Measurements from ENCODE around the gene CCDC167. TPM values are rescaled to one million over a fixed set of nuclear protein-coding genes. Genes with fewer than 3 reads are reported as not detected.
A peak's percentile ranks its signal among the peaks of the same experiment; 100 is the strongest.

Gene CCDC167
- total RNA-seq, 1 donor from 2014 or later, result 10.4 TPM

DNA sequence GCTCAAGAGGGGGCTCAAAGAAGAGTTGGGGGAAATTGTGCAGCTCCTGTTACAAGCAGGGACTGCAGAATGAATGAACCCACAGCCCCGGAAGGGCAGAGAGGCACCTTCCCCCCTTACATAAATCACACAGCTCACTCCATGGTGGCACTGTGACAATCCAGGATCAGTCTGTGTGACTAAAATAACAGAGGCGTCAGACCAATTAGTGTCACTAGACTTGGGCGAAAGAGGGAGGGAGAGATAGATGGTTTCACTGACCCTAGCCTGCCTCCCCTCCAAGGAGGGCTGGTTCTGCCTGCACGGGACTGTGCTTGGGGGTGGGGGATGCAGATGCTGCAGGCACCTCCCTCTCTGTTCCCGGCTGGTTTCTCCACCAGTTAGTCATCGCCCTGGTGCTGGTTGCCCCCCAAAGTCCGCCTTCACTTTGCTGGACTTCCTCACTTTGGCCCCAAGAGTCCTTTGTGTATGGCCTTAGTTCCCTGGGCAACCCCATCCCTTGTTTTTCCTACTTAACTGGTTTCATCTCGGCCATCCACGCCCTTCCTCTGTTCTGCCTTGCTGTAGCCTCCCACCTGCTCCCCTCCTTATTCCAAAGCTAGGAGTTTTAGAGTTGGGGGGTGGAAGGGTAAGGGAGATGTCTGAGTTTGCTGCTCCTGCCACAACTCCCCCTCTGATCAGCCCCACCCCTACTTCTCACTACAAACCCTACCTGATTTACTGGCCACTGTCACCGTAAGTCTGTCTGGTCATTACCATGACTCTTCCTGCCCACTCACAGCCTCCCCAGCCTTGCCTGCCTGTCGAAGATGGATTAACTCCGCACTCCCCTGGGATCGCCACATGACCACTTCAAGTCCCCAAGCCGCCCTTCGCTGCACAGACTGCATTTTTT is 17.7 kb downstream of the CCDC167 start:
- ATAC-seq (no peak), DNase-seq (ENCODE audit: low spot score) (peak; percentile 50)
- intact Hi-C loops (cut with DNase I), result loop anchor here (10.0 kb wide), 2 partner anchors 83 to 213 kb away; partner anchors contain the start of gene MDGA1

DNA sequence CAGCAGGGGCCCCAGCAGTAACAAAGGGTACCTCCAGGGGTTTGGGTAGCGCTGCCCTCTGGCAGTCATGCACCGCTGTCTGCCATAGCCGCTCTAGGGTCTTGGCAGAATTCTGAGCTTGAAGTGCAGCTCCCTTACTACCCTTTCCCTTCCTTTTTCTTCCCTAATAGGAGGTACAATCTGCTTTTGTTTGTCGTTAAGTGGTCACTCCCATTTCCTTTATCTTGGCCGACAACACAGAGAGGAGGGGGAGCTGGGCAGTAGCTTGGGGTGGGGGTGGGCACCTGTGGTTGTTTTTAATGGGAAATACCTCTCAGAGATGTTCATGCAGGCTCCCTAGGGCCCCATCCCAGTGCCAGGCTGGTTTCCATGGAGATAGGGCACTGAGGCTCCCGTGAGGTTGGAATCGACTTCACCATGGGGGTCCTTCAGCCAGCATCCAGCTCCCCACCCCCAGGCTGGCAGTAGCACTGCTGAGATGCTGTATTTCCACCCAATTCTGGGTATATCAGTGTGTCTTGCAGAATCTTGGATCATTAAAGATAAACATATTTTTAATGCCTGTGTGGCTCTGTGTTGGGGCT is 18.6 kb downstream of the CCDC167 start:
- DNase-seq (ENCODE audit: low spot score) (no peak), ATAC-seq (no peak)
- intact Hi-C loops (cut with DNase I), result loop anchor here (10.0 kb wide), 2 partner anchors 84 to 214 kb away; partner anchors contain the start of gene MDGA1

DNA sequence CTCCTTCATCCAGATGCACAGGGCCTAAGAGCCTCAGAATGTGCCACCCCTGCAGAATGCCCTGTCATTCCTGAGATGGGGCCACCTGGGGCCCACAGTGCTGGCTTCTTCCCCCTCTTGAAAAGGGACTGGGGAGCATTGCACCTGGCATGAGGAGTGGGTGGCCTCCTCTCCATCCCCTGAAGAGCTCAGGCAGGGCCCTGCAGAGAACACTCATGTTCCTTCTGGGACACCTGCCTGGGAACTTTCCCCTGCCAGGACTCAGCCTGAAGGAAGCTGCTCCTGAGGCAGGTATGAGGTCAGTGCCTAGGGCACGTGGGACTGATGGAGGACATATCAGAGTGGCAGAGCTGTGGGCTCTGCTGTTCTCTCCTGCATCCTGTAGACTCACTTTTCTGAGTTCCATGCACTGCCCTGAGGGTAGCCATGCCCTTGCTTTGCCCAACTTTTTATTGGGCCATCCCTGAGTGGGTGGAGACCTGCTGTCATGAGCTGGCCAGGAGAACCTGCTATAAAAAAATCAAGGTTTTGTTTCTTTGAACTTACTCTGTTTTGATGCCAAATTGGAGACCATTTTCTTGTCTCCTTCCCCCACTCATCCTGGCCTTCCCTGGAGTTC is 19.5 kb downstream of the CCDC167 start:
- ATAC-seq (no peak), DNase-seq (ENCODE audit: low spot score) (no peak)
- intact Hi-C loops (cut with DNase I), result loop anchor here (10.0 kb wide), 2 partner anchors 85 to 215 kb away; partner anchors contain the start of gene MDGA1

DNA sequence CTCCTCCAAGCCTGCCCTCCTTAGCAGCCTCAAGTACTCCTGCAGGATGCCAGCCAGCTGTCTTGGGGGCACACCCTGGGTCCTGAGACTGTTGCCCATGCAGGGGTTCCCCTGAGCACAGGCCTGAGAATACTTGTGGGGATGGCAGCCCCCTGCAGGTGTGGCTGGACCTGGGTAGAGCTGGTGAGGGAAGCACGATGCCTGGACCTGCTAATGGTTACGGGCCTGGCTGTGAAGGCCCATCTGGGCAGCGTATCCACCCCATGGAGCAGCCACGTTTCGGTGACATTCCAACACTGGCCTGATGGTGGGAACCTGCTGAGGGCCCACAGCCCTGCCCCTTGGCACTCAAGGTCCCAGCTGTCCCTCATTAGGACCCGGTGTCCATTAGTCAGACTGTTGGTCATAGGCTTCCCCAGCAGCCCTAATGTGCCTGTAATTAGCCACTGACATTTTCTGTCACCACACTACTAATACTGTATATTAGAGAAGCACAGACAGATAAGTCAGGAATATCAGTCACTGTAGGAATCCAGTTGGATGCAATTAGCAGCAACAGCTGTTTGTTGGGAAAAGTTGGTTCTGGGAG is 20.3 kb downstream of the CCDC167 start:
- intact Hi-C loops (cut with DNase I), result no loop called here
- ATAC-seq (no peak), DNase-seq (ENCODE audit: low spot score) (peak; percentile 39)

DNA sequence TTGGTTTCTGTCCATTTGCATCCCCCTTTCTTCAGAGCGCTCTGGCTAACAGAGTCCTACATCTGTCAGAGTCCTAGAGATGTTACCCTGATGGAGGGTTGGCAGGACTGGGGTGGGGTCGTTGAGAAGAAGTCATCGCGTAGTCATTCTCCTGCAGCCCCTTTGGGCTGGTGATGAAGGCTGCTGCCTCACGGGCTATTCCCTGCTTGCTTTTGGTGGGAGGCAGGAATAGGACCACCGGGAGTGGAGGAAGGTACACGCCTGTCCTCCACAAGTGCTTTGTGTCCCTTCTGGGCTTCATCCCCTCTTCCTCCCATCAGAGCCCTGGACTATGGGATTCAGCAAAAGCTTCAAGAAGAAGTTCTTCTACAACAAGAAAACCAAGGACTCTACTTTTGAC is 20.9 kb downstream of the CCDC167 start:
- intact Hi-C loops (cut with DNase I), result no loop called here
- DNase-seq (ENCODE audit: low spot score) (no peak), ATAC-seq (no peak)

DNA sequence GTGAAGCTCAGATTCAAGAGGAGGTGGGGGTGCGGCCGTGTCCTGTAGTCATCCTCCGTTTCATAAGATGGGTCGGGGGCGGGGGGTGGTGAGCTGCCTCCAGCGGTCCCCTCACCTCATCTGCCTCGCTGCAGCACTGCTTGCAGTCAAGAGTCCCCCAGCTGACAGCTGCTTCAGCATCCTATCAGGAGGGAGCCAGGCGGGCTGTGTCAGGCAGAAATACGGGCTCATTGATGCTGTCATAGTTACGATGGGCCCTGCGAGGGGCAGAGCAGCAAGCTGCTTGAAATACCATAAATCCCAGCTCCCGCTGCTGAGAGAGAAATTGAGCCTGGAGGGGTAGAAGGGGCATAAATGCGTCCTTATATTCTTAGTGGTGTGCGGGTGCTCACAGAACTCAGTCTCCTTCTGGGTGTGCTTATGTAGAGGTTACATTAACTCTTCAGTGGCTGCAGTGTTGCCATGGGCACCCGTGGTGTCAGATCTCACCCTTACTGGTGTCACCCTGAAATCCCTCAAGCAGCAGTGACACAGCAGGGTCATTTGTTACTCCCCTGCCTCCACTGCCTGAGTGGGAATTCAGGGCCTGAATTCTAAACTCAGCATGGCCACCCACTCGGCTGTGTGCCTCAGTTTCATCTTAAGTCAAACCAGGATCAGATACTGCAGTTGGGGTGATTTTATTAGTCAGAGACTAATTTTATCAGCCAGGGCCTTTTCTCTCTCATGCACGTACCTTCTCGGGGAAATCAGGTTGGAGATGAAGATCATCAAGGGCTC is 21.8 kb downstream of the CCDC167 start:
- intact Hi-C loops (cut with DNase I), result no loop called here
- no peak for ATAC-seq
- peak; percentile 42 for DNase-seq (ENCODE audit: low spot score)

DNA sequence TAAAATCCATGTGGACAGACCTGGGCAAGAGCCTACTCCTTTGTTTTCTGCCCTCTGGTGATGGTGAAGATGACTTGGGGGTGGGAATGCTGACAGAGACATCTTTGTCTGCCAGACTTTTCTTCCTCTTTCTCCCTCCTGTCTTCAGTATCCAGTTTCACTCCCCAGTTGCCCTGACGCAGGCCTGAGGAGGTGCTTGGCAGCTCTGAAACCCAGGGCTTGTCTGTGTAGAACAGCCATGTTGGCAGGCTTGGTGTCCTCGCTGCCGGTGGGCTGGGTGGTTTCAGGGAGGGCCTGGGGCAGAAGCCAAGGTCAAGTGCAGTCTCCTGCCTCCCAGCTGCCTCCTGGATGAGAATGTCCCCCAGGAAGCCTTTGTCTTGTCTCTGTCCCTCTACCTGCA is 22.5 kb downstream of the CCDC167 start:
- intact Hi-C loops (cut with DNase I), result no loop called here
- ATAC-seq (peak; percentile 67), DNase-seq (ENCODE audit: low spot score) (no peak)

DNA sequence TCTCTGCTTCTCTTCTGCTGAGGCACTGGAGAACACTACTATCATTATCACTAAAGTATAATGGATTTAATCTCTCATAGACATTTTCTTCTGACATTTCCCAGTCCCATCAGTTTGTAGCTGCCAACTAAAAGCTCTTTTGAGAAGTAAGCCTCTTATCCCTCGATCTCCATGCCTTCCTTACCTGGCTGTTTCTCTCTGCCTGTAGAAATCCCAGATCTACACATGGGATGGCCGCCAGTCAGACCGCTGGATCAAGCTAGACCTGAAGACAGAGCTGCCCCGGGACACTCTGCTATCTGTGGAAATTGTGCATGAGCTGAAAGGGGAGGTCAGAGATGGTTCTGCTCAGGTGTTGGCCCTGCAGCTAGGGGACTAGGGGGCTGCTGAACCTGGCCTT is 25.4 kb downstream of the CCDC167 start:
- ATAC-seq (no peak), DNase-seq (ENCODE audit: low spot score) (no peak)
- intact Hi-C loops (cut with DNase I), result no loop called here

DNA sequence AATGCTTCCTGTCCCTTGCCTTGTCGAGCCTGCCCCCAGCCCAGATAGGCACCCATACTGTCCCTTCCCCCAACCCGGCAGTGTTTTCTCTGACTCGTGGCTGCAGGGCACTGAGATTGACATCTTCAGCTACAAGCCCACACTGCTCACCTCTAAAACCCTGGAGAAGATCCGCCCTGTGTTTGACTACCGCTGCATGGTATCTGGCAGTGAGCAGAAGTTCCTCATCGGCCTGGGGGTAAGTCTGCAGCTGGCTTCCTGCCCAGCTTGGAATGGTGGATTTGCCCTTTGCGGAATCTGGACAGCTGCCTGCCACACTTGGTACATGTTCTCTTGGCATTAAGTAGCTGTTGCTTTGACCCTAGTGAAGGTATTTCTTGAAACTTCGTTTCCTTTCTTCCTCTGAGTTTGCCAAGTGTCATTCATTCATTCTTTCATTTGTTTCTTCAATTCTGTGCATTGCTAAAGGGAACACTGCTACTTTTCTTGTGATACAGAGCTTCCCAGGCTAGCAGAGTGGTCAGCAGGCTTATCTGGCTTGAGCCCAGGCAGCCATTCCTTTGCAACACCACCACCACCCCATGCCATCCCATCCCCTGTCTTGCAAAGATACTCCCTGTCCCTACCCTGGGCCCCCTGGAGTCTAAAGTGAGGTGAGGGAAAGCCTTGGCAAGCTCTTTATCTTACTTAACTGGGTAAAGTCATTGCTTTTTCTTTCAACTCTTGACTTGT is 26.2 kb downstream of the CCDC167 start:
- no peak for ATAC-seq
- intact Hi-C loops (cut with DNase I), result no loop called here
- DNase-seq (ENCODE audit: low spot score), result no peak

DNA sequence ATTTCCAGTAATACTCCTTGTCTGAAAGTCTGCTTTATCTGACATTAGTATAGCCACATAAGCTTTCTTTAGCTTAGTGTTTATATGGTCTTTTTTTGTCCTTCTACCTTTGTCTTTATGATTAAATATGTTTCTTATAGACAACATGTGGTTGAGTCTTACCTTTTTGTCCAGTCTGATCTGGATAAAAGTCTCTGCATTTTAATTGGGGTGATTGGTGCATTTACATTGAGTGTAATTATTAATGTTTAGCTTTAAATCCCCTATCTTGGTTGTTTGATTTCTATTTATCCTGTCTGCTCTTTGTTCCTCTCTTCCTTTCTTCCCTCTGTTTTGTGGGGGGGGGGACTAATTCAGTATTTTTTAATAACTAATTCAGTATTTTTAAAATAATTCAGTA is 32.0 kb downstream of the CCDC167 start:
- no peak for DNase-seq (ENCODE audit: low spot score)
- ATAC-seq, result no peak
- intact Hi-C loops (cut with DNase I), result no loop called here

DNA sequence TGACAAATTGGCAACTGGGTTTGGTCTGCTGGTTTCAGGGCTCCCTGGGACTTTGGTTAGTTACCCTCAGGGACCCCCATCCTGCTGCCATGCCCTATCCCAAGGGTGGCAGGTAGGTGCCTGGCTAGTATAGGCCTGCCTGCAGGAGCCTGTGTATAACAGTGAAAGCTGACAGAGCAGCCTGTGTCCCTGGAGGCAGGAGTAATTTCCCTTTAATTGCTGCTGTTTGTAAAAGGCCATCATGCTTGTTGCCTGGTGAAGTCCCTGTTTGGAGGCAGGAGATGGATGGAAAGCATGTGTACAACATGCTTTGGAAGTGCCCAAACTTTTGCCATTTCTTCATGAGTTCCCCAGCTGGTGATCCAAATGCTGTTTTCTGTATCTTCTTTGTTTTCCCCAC is 36.6 kb downstream of the CCDC167 start:
- no peak for DNase-seq (ENCODE audit: low spot score)
- intact Hi-C loops (cut with DNase I), result no loop called here
- ATAC-seq, result no peak

DNA sequence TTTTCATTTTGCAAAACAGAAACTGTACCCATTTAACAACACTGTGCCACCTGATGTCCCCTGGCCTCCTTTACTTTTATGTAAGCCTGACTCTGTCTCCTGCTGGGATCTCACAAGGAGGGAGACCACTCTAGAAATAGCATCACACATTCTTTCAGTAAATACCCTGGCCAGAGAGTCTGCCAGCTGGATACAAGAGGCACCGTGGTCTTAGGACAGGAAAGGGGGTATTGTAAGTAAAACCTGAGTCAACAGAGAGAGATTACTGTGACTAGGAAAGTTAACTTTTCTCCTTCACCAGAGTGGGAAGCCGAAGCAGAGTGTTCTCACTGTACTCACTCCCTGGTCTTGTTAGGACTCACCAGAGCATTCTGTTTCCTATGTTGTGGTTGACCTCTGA is 38.9 kb downstream of the CCDC167 start:
- ATAC-seq (no peak), DNase-seq (ENCODE audit: low spot score) (no peak)
- intact Hi-C loops (cut with DNase I), result no loop called here

DNA sequence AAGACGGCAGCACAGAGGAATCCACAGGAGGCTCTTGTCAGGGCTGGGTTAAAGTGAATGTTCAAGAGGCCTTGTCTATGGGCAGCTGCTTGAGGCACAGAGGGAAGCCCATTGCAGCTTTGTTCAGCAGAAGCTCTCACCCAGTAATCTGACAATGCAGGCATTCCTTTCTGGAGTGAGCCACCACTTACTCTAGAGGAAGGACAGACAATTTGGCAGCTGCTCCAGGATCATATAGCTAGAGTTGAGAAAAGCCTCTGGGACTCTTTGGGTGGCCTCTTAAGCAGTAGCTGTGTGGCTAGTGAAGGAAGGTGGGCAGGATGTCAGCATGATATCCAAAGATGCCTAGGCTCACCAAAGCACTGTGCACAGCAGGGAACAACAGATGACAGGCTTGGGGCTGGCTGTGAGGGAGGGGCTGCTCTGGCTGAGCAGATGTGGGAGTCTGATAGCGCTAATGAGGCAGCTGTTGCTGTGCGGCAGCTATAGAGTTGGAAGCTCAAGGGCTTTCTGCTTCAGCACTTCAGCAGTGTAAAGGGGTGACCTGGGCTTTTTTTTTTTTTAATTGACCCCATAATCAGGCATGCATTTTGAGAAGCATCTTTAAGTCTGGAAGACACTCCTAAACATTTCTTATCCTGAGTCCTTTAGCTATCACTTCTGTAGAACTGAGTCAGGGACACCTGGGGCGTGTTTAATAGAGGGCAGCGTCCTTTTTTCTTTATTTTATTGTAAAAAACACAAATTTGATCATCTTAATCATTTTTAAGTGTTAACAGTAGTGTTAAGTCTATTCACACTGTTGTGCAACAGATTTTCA is 39.5 kb downstream of the CCDC167 start:
- intact Hi-C loops (cut with DNase I), result no loop called here
- ATAC-seq (no peak), DNase-seq (ENCODE audit: low spot score) (no peak)

DNA sequence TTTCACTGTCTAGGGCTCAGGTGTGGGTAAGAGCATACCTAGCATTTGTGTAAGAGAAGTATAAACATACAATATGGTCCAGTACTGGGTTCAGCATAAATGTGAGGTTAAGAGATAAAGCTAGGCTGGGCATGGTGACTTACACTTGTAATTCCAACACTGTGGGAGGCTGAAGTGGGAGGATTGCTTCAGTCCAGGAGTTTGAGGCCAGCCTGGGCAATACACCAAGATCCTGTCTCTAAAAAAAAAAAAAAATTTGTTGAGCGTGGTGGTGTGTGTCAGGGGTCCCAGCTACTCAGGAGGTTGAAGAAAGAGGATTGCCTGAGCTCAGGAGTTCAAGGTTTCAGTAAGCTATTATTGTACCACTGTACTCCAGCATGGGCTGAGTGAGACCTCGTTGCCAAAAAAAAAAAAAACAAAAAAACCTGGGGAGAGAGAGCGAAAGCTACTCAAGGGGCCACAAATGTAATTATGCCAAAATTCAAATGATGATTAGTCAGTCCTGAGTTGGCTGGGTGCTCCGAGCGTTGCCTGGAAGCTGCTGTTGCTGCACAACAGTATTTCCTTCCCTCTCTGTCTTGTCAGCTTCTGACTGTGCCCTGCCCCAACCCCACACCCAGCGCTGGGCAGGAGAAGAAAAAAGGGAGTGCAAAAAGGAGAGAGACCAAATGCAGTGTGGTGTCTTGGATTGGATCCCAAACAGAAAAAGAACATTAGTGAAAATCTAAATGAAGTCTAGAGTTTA is 42.7 kb downstream of the CCDC167 start:
- ATAC-seq (no peak), DNase-seq (ENCODE audit: low spot score) (no peak)
- intact Hi-C loops (cut with DNase I), result no loop called here

DNA sequence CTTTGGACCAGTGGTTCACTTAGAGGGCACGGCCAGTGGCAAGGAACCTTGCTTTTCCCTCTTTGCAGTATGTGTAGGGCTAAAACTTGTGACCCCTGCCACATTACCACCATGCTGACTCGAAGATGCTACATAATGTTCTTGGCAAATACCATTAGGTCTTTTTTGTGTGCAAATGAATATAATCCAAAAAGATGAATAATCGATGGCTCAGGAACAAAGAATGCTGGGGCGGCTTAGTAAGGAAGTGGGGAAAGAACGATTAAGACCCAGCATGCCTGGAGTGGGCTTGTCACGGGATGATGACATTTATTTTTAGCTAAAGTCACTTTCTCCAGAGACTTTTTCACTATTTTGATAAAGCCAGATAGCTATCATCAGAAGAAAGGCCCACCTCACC is 43.6 kb downstream of the CCDC167 start:
- no peak for ATAC-seq
- no peak for DNase-seq (ENCODE audit: low spot score)
- intact Hi-C loops (cut with DNase I), result no loop called here

DNA sequence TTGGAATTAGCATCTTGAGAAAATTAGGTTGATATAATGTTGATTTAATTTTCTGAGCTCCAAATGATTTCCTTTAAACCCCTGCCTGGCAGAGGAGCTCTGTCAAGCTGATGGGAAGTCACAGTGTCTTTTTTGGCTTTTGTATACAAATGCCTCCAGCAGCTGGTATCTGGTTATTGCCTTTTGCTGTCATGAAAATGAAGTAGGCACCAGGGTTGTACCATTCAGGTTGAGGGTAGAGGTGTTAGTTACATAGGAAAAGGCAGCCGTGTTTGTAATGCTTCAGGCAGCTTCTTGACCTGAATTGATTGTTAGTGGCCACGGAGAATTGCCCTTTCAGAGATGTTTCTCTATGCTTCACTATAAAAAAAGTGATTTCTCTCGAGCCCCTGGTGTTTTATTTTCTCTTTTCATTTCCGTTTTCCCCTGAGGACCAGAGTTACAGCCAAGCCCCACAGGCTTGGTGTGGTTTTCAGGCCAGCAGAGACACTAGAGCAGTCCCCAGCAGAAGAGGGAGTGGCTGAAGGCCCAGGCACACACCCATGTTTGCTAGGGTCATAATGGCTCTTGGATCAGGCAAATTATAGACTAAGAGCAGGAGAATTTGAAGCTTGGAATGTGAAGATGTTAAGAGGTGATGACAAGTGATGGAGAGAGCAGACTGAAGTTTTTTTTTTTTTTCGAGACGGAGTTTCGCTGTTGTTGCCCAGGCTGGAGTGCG is 45.1 kb downstream of the CCDC167 start:
- ATAC-seq, result no peak
- no peak for DNase-seq (ENCODE audit: low spot score)

More for the DNA sequence above, 45.1 kb downstream of the CCDC167 start:
- intact Hi-C loops (cut with DNase I), result no loop called here
